Endometrium (tissue), 2 donors: Measurements from ENCODE around the gene TMIE.

ENCODE experiments used
- FAIRE-seq: peaks from 2 replicates; lab custom pipeline; 2012; peaks lifted over from hg19 to GRCh38; lab: Jason Lieb, UNC
- donor health status: control.
- donor health status: control.

TMIE gene

GRCh38 chr3:46669191-46669999 is 31.8 kb upstream of the TMIE start:
- FAIRE-seq, result no peak

- no peak for FAIRE-seq
These were observed 30.9 kb upstream of the TMIE start for GRCh38 chr3:46670000-46670890.

- no peak for FAIRE-seq
These were observed 30.2 kb upstream of the TMIE start for GRCh38 chr3:46670891-46671427.

- FAIRE-seq, result no peak
These were observed 29.4 kb upstream of the TMIE start for GRCh38 chr3:46671541-46672348.

GRCh38 chr3:46672349-46672695 is 28.9 kb upstream of the TMIE start:
- no peak for FAIRE-seq

GRCh38 chr3:46673151-46674030 is 27.8 kb upstream of the TMIE start:
- FAIRE-seq, result no peak

GRCh38 chr3:46674031-46674845 is 27.0 kb upstream of the TMIE start:
- FAIRE-seq, result no peak

- no peak for FAIRE-seq
These were observed 25.8 kb upstream of the TMIE start for GRCh38 chr3:46675426-46675825.

- no peak for FAIRE-seq
These were observed 25.2 kb upstream of the TMIE start for GRCh38 chr3:46675843-46676567.

- FAIRE-seq, result no peak
These were observed 24.4 kb upstream of the TMIE start for GRCh38 chr3:46676601-46677410.

GRCh38 chr3:46677411-46677726 is 23.8 kb upstream of the TMIE start:
- no peak for FAIRE-seq

GRCh38 chr3:46678280-46678679 is 22.9 kb upstream of the TMIE start:
- no peak for FAIRE-seq

- no peak for FAIRE-seq
These were observed 21.5 kb upstream of the TMIE start for GRCh38 chr3:46679681-46680080.

- no peak for FAIRE-seq
These were observed 20.8 kb upstream of the TMIE start for GRCh38 chr3:46680298-46680826.

GRCh38 chr3:46681387-46681786 is 19.8 kb upstream of the TMIE start:
- FAIRE-seq, result no peak

- FAIRE-seq, result no peak
These were observed 19.2 kb upstream of the TMIE start for GRCh38 chr3:46681856-46682540.

GRCh38 chr3:46682974-46683373 is 18.2 kb upstream of the TMIE start:
- no peak for FAIRE-seq

- FAIRE-seq, result no peak
These were observed 16.3 kb upstream of the TMIE start for GRCh38 chr3:46684891-46685290.
